Stomach (tissue), 9 donors: ENCODE measurements around the gene RHBG. TPM values are rescaled to one million over a fixed set of nuclear protein-coding genes. Genes with fewer than 3 reads are reported as not detected.

ENCODE experiments used
- DNase-seq, 2 donors: peaks; one replicate each; pipeline versions ENCODE4 v3.0.0 to v3.0.0-alpha.2; 2013 to 2019
- H3K27ac ChIP-seq, 5 donors: fragments of 200-600 bp in 4 of 5; sonication (generic) in 4 of 5; one replicate each; pipeline ENCODE4 v1.5.1; 2013 to 2019; ENCODE audit warnings: mild to moderate bottlenecking in 1 of 5, moderate library complexity in 1 of 5
- H3K27me3 ChIP-seq, 3 donors: fragments of 200-600 bp; sonication (generic); one replicate each; pipeline ENCODE4 v1.5.1; 2017 to 2019; ENCODE audit warnings: mixed run types in 1 of 3
- H3K36me3 ChIP-seq, 4 donors: fragments of 200-600 bp; sonication (generic); 1 replicate in 3 of 4; 2 replicates in 1 of 4; pipeline ENCODE4 v1.5.1; 2016 to 2019
- H3K4me1 ChIP-seq, 4 donors: fragments of 200-600 bp; sonication (generic); one replicate each; pipeline ENCODE4 v1.5.1; 2016 to 2019
- H3K4me3 ChIP-seq, 4 donors: fragments of 200-600 bp; sonication (generic) in 3 of 4; one replicate each; pipeline ENCODE4 v1.5.1; 2016 to 2019; ENCODE audit warnings: mild to moderate bottlenecking in 1 of 4
- H3K9me3 ChIP-seq, 4 donors: fragments of 200-600 bp; sonication (generic); one replicate each; pipeline ENCODE4 v1.5.1; 2016 to 2019
- EP300 ChIP-seq: sonication (generic); formaldehyde crosslinking; IDR thresholded peaks from one replicate; pipeline ENCODE4 v1.6.1; 2017; ENCODE audit warnings: antibody characterized with exemption
- POLR2A ChIP-seq, 4 donors: fragments of 450-650 bp; IDR thresholded peaks; one replicate each; pipeline ENCODE4 v1.6.1; 2016; ENCODE audit warnings: antibody characterized with exemption in 4 of 4, control low read depth in 2 of 4, mild to moderate bottlenecking in 1 of 4, moderate library complexity in 1 of 4
- POLR2AphosphoS5 ChIP-seq, 3 donors: sonication (generic); formaldehyde crosslinking; IDR thresholded peaks; one replicate each; pipeline ENCODE4 v1.6.1; 2016; ENCODE audit warnings: antibody characterized with exemption in 3 of 3
- WGBS, 5 donors: extraction: QIAGEN DNeasy Blood & Tissue Kit in 3 of 5; methylation state at CpG; one replicate each; pipeline versions ENCODE4 v1.1.5 to v1.1.7; 2013 to 2018; 5-methylcytosine and 5-hydroxymethylcytosine counted together
- intact Hi-C: fragments of 100-400 bp; cut with DNase I; formaldehyde crosslinking; loops from one replicate; pipeline ENCODE4 v1.15.1; 2023; ENCODE audit warnings: low total_unique reads
- polyA plus RNA-seq, 3 donors: library from polyadenylated mRNA; stranded (reverse); fragments of 200-250 nt; gene quantifications; one replicate each; pipeline ENCODE4 v1.2.3, GENCODE V29; 2013
- total RNA-seq, 5 donors: library from RNA; depleted of rRNA; stranded (reverse); fragments of >200 nt; gene quantifications; one replicate each; pipeline versions ENCODE4 v1.1.0 to v1.2.3, GENCODE V29; 2014 to 2016
- TF ChIP-seq, protein P1 (sequence below), 7 experiments: fragments of 450-650 bp in 4 of 7; fragments of 200-600 bp in 3 of 7; sonication (generic) in 3 of 7; IDR thresholded peaks; one replicate each; pipeline ENCODE4 v1.5.1; 2016 to 2019; ENCODE audit warnings: antibody characterized with exemption in 7 of 7, control low read depth in 2 of 7, mild to moderate bottlenecking in 1 of 7
- donor health status: healthy with polysubstance abuse.
- donor health status: Bipolar disorder and iron deficiency.
- donor health status: healthy.

The RHBG gene
- total and polyA plus RNA-seq, 8 donors = 0.70 TPM; not detected in 7

DNA sequence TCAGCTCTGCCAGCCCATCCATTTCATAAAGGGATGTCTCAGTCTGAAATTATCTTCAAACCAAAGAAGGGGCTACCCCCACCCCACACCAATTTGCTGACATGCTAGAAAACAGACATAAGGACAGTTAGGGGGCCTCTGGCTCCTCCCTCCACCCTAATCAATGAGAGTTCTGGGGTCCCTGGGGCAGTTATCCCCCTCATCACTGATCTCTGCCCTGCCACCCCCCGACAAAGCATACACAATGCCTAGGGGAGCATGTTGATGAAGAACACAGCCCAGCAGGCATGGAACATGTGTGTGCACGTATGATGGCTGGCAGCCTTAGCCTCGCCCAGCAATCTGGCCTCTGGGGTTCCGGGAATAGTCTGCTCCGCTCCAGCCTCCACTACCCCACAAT lies 58.9 kb downstream of the RHBG start:
- TF ChIP-seq POLR2AphosphoS5 (IDR thresholded peaks at IDR 0.05) (no peak), POLR2A (IDR thresholded peaks at IDR 0.05) (no peak), EP300 (no peak)
- TF ChIP-seq, protein P1, sequence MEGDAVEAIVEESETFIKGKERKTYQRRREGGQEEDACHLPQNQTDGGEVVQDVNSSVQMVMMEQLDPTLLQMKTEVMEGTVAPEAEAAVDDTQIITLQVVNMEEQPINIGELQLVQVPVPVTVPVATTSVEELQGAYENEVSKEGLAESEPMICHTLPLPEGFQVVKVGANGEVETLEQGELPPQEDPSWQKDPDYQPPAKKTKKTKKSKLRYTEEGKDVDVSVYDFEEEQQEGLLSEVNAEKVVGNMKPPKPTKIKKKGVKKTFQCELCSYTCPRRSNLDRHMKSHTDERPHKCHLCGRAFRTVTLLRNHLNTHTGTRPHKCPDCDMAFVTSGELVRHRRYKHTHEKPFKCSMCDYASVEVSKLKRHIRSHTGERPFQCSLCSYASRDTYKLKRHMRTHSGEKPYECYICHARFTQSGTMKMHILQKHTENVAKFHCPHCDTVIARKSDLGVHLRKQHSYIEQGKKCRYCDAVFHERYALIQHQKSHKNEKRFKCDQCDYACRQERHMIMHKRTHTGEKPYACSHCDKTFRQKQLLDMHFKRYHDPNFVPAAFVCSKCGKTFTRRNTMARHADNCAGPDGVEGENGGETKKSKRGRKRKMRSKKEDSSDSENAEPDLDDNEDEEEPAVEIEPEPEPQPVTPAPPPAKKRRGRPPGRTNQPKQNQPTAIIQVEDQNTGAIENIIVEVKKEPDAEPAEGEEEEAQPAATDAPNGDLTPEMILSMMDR (IDR thresholded peaks at IDR 0.05) = no peak
- no peak overlapping the region for H3K4me3 ChIP-seq
- no peak for DNase-seq
- H3K36me3 ChIP-seq = no peaks in the 10 kb centered on the region
- H3K4me1 ChIP-seq = peaks cover 0 to 4% (median under 1%) of the 10 kb centered on the region in 4 donors
- no peak overlapping the region for H3K27ac ChIP-seq
- intact Hi-C loops = no loop called here
- 66 to 75% (median 68%) methylated on average over 5 of the region's 5 CpGs for WGBS, 5 donors
- H3K9me3 ChIP-seq = no peaks in the 10 kb centered on the region
- H3K27me3 ChIP-seq = peaks cover 10 to 100% (median 84%) of the 10 kb centered on the region in 3 donors

DNA sequence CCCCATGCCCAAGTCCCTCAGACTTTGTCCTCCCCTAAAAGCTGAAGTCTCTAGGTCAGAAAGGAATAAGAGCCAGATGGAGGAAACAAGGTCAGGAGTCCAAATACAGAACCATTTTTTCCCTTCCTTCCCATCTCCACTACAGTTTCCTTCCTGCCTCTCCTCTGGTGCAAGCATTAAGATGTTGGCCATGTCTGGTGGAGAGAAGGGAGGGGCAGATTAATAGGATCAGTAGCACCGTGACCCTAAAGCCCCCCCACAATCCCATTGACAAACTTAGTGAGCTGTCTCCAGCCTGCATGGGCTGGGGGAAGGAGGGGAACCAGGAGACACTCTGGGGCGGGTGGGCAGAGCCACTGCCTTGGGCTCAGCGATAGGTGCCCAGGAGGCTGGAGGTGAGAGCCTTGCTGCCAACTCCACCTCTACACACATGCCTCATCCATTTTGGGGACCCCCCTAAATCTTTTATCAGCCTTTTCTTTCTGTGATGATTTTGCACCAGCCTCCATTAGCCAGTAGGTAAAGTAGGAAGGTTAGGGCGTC lies 59.8 kb downstream of the RHBG start:
- 5 to 21% (median 10%) methylated on average over 4 of the region's 4 CpGs for WGBS, 5 donors
- peaks cover 10 to 100% (median 83%) of the 10 kb centered on the region in 3 donors for H3K27me3 ChIP-seq
- DNase-seq = no peak

DNA sequence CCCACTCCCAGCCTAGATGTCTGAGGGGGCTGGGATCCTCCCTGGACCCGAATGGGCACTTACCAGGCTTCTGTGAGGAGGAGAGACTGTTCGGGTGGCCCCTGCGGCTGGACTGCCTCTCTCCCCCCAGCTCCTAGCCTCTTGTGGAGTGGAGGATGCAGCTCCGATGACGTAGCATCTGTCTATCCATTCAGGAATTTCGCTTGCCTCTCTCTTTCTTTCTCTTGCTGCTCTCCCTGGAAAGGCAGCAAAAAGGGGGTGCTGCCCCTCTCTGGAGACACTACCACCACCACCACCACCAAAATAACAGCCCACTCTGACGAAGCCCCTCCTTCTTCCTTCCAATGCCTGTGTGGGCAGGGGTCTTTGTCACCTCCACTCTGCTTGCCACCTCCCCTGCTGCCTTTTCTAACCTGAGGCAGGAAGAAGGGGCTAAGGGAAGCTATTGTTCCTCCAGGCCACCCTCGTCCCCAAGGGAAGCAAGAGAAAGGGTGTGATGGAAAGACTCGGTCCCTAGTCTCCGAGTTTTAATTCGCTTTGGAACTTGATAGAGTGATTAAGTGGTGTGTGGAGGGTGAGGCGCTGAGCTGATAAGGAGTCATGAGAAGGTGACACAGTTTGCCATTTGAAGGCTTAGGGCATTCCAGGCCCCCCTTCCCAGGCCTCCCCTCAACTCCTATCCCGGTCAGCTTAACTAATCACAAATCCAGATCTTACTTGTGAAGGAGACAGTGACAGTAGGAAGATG lies 60.5 kb downstream of the RHBG start:
- TF ChIP-seq, protein P1 (IDR thresholded peaks at IDR 0.05) = no peak
- TF ChIP-seq EP300 (no peak), POLR2AphosphoS5 (IDR thresholded peaks at IDR 0.05) (no peak), POLR2A (IDR thresholded peaks at IDR 0.05) (no peak)
- Histone ChIP-seq H3K36me3 (no peaks in the 10 kb centered on the region), H3K27ac (no peak overlapping the region), H3K4me3 (no peak overlapping the region), H3K4me1 (peaks cover 0 to 4% (median 0%) of the 10 kb centered on the region in 4 donors), H3K9me3 (no peaks in the 10 kb centered on the region), H3K27me3 (peaks cover 17 to 100% (median 86%) of the 10 kb centered on the region in 3 donors)
- 5 to 13% (median 10%) methylated on average over 13 of the region's 13 CpGs for WGBS, 5 donors
- intact Hi-C loops = no loop called here
- DNase-seq = no peak

More for the DNA sequence above, 59.8 kb downstream of the RHBG start:
- TF ChIP-seq POLR2A (IDR thresholded peaks at IDR 0.05) (no peak), EP300 (no peak), POLR2AphosphoS5 (IDR thresholded peaks at IDR 0.05) (no peak)
- TF ChIP-seq, protein P1 (IDR thresholded peaks at IDR 0.05) = no peak
- Histone ChIP-seq H3K36me3 (no peaks in the 10 kb centered on the region), H3K4me3 (no peak overlapping the region), H3K9me3 (no peaks in the 10 kb centered on the region), H3K4me1 (peaks cover 0 to 4% (median 0%) of the 10 kb centered on the region in 4 donors), H3K27ac (no peak overlapping the region)
- intact Hi-C loops = no loop called here

DNA sequence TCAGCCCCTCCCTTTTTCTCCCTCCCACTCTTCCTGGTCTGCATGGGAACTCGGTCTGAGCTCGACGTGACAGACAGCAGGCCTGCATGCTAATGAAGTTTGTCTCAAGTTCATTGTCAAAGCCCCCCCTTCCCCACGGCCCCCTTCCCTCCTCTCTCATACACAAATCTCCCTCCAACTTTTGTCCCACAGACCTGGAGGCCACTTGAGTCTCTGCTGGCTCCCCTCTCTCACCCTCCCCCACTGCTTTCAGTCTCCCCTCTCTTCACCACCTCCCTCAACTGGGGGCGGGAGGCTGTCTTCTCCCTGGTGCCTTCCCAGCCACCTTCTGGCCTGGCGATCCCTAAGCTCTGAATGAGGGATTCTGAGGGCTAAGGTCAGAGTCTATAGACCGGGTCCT lies 61.3 kb downstream of the RHBG start:
- Histone ChIP-seq H3K9me3 (no peaks in the 10 kb centered on the region), H3K27ac (no peak overlapping the region), H3K27me3 (peaks cover 24 to 100% (median 86%) of the 10 kb centered on the region in 3 donors), H3K36me3 (no peaks in the 10 kb centered on the region), H3K4me1 (peaks cover 1 to 5% (median 2%) of the 10 kb centered on the region in 4 donors), H3K4me3 (no peak overlapping the region)
- TF ChIP-seq EP300 (no peak), POLR2AphosphoS5 (IDR thresholded peaks at IDR 0.05) (no peak), POLR2A (IDR thresholded peaks at IDR 0.05) (no peak)
- TF ChIP-seq, protein P1 (IDR thresholded peaks at IDR 0.05) = no peak
- 4 to 13% (median 6%) methylated on average over 7 of the region's 7 CpGs for WGBS, 5 donors
- intact Hi-C loops = no loop called here
- no peak for DNase-seq
